Right lobe of liver (tissue), 6 donors: ENCODE measurements around the gene ATP10A. TPM values are rescaled to one million over a fixed set of nuclear protein-coding genes. Genes with fewer than 3 reads are reported as not detected.

Experiments
- ATAC-seq, 4 donors: fragments of 200-7000 bp; cut with Tn5 transposase; one replicate each; pipeline ENCODE4 v1.9.1; 2020; ENCODE audit warnings: mild to moderate bottlenecking in 4 of 4, moderate library complexity in 4 of 4
- DNase-seq, 3 donors: peaks; one replicate each; pipeline ENCODE4 v3.0.0-alpha.2; 2020
- H3K27ac ChIP-seq, 3 donors: fragments of 200-600 bp; one replicate each; pipeline ENCODE4 v1.8.0; 2022
- H3K27me3 ChIP-seq, 2 donors: fragments of 200-600 bp; one replicate each; pipeline ENCODE4 v1.8.0; 2022
- H3K36me3 ChIP-seq, 4 donors: fragments of 200-600 bp; sonication (generic) in 1 of 4; one replicate each; pipeline versions ENCODE4 v1.5.1 to v1.8.0; 2017 to 2022; ENCODE audit warnings: control low read depth in 1 of 4
- H3K4me1 ChIP-seq, 4 donors: fragments of 200-600 bp; sonication (generic) in 1 of 4; one replicate each; pipeline versions ENCODE4 v1.5.1 to v1.8.0; 2017 to 2022; ENCODE audit warnings: control low read depth in 1 of 4
- H3K4me3 ChIP-seq, 3 donors: fragments of 200-600 bp; one replicate each; pipeline ENCODE4 v1.8.0; 2022
- H3K9me3 ChIP-seq, 4 donors: fragments of 200-600 bp; sonication (generic) in 1 of 4; one replicate each; pipeline versions ENCODE4 v1.5.1 to v1.8.0; 2017 to 2022; ENCODE audit warnings: control low read depth in 1 of 4
- POLR2A ChIP-seq: fragments of 450-650 bp; IDR thresholded peaks from one replicate; pipeline ENCODE4 v1.6.1; 2017; ENCODE audit warnings: antibody characterized with exemption, mild to moderate bottlenecking
- WGBS: methylation state at CpG from one replicate; pipeline ENCODE4 v1.1.6; 2018; ENCODE audit warnings: low coverage, low lambda C conversion rate; ENCODE audit not compliant: insufficient coverage; ENCODE audit errors: missing lambda C conversion rate; 5-methylcytosine and 5-hydroxymethylcytosine counted together
- intact Hi-C, 2 donors: fragments of 100-400 bp; cut with DNase I; formaldehyde crosslinking; loops; one replicate each; pipeline versions ENCODE4 v1.11.2 to v1.14.1; 2022
- total RNA-seq, 6 experiments: library from RNA; depleted of rRNA in 2 of 6; stranded (reverse); fragments of >200 nt in 2 of 6; fragmentation: NEBNext Ultra II Directional in 3 of 6; extraction: Animal tissue kit (Norgen Biotek cat#: 25700) in 3 of 6; gene quantifications; one replicate each; pipeline versions ENCODE4 v1.1.0 to v1.2.4, GENCODE V29; 2016 to 2023
- TF ChIP-seq, protein P1 (sequence below), 4 donors: fragments of 200-600 bp in 3 of 4; fragments of 450-650 bp in 1 of 4; IDR thresholded peaks; one replicate each; pipeline versions ENCODE4 v1.5.1 to v1.8.0; 2016 to 2022; ENCODE audit warnings: antibody characterized with exemption in 4 of 4, mild to moderate bottlenecking in 2 of 4
- donor health status: DM: no; HTN: yes; CAD: no.
- donor health status: DM: no; HTN: no; CAD: no.
- donor health status: DM: no; HTN: no; CAD: no.
- donor health status: DM: no; HTN: yes; CAD: no.
- donor health status: DM: no; HTN: yes; CAD: no.

ATP10A gene
- total RNA-seq, 6 experiments from 2014 or later, result 0.15 to 1.00 (median 0.34) TPM

DNA sequence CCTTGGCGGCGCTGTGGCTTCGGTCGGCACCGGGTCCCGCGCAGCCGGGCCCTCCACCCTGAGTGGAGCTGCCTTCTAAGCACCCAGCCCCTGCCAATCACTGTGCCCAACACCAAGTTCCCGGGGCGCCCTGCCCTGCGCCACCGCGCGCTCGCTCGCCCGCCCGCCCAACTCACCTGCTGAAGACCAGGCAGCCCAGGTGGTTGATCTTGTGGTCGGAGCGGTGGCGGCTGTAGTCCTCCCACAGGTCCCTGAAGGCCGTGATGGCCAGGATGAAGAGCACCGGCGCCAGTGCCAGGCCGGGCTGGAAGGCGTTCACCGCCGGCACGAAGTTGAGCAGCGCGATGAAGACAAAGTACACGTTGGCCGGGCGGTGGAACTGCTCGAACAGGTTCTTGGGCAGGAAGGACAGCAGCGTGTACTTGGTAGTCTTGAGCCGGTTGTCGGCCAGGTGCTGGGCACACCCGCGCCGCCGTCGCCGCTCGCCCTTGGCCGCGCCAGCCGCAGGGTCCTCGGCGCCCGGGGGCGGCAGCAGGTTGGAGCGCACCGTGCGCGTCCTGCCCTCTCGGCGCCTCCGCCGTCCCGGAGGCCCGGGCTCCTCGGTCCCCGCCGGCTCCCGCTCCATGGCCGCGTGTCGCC is 536 bp downstream of the ATP10A start:
- 2% methylated on average over 8 of the region's 69 CpGs for WGBS
- intact Hi-C loops, result no loop called here
- ATAC-seq (no peak), DNase-seq (peak in 1 of 3 donors; percentile 37)
- TF ChIP-seq, protein P1, sequence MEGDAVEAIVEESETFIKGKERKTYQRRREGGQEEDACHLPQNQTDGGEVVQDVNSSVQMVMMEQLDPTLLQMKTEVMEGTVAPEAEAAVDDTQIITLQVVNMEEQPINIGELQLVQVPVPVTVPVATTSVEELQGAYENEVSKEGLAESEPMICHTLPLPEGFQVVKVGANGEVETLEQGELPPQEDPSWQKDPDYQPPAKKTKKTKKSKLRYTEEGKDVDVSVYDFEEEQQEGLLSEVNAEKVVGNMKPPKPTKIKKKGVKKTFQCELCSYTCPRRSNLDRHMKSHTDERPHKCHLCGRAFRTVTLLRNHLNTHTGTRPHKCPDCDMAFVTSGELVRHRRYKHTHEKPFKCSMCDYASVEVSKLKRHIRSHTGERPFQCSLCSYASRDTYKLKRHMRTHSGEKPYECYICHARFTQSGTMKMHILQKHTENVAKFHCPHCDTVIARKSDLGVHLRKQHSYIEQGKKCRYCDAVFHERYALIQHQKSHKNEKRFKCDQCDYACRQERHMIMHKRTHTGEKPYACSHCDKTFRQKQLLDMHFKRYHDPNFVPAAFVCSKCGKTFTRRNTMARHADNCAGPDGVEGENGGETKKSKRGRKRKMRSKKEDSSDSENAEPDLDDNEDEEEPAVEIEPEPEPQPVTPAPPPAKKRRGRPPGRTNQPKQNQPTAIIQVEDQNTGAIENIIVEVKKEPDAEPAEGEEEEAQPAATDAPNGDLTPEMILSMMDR (IDR thresholded peaks at IDR 0.05), result no peak
- TF ChIP-seq POLR2A, result no peak
- Histone ChIP-seq H3K4me3 (peak overlapping the region in 2 of 3 donors; percentile 21 to 49), H3K27me3 (no peaks in the 10 kb centered on the region), H3K4me1 (peaks cover 0 to 4% (median 0%) of the 10 kb centered on the region in 4 donors), H3K9me3 (no peaks in the 10 kb centered on the region), H3K27ac (no peak overlapping the region), H3K36me3 (no peaks in the 10 kb centered on the region)

DNA sequence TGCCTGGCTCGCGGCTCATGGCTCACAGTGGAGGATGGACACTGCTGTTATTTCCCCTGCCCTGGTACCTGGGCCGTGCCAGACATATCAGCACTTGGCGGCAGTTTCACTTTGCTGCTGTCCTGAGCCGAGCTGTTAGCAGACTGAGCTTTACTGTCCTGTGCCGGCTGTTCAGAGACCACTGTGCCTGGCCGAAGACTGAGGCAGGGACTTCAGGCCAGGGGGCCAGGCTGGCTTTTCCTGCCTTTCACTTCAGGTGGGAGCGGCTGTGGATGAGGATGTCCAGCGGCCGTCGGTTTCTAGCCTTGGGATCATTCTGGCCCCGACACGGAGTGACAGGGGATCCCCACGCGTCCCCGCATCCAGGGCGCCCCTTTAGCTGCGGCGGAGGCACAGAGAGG is 1.1 kb downstream of the ATP10A start:
- DNase-seq (peak in 1 of 3 donors; percentile 39), ATAC-seq (no peak)
- Histone ChIP-seq H3K9me3 (no peaks in the 10 kb centered on the region), H3K36me3 (no peaks in the 10 kb centered on the region), H3K4me3 (peak overlapping the region in 2 of 3 donors; percentile 21 to 49), H3K4me1 (peaks cover 0 to 4% (median 0%) of the 10 kb centered on the region in 4 donors), H3K27ac (no peak overlapping the region), H3K27me3 (no peaks in the 10 kb centered on the region)
- WGBS, result 30% methylated on average over 7 of the region's 19 CpGs
- intact Hi-C loops, result no loop called here
- no peak for TF ChIP-seq POLR2A
- TF ChIP-seq, protein P1 (IDR thresholded peaks at IDR 0.05), result no peak

DNA sequence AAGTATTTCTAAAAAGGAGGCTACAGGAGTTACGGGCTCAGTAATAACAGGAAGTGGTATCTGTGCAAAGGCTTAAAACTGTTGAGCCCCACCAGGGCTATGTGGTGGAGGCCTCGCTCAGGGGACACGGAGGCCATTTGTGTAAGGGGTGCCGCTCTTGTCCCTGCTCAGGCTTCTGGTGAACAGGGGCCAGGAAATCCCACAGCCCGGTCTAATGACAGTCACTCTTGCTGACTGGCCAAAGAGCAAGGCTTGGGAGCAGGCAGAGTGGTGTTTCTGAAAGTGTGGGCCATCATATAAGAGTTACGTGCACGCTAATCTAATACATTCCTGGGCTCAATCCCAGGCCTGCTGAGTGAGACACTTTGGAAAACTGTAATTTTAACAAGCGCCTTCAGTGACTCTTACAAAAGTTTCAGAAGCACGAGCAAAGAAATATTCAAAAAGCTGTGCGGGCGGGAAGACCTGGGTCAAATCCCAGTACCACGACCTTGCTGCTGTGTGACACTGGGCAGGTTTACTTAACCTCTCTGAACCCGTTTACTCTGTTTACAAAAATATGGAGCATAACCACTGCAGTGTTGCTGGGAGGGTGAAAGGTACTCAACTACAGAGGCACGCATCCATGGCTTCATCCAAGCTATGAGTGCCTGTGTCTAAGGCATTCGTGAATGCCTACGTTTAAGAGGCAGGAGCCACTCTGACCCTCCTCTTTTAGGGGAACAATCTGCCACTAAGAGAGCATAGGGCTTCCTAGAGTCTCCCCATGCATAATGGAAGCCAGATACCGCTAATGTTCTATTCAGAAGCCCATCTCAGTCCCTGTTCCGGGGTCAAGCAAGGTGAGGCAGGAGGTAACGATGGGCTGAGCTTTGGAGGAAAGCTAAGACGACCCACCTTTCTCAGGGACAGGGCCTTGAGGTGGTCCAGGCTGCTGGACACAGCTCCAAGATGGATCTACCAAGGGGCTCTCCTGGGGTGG is 2.0 kb downstream of the ATP10A start:
- TF ChIP-seq, protein P1 (IDR thresholded peaks at IDR 0.05), result no peak
- TF ChIP-seq POLR2A, result no peak
- ATAC-seq (no peak), DNase-seq (peak in 1 of 3 donors; percentile 30)
- no peak overlapping the region for H3K27ac ChIP-seq
- no peaks in the 10 kb centered on the region for H3K9me3 ChIP-seq
- H3K27me3 ChIP-seq, result no peaks in the 10 kb centered on the region
- H3K36me3 ChIP-seq, result no peaks in the 10 kb centered on the region
- peak overlapping the region in 1 of 3 donors; percentile 21 for H3K4me3 ChIP-seq
- peaks cover 0 to 4% (median 0%) of the 10 kb centered on the region in 4 donors for H3K4me1 ChIP-seq
- intact Hi-C loops, result no loop called here
- 40% methylated on average over 16 of the region's 20 CpGs for WGBS

DNA sequence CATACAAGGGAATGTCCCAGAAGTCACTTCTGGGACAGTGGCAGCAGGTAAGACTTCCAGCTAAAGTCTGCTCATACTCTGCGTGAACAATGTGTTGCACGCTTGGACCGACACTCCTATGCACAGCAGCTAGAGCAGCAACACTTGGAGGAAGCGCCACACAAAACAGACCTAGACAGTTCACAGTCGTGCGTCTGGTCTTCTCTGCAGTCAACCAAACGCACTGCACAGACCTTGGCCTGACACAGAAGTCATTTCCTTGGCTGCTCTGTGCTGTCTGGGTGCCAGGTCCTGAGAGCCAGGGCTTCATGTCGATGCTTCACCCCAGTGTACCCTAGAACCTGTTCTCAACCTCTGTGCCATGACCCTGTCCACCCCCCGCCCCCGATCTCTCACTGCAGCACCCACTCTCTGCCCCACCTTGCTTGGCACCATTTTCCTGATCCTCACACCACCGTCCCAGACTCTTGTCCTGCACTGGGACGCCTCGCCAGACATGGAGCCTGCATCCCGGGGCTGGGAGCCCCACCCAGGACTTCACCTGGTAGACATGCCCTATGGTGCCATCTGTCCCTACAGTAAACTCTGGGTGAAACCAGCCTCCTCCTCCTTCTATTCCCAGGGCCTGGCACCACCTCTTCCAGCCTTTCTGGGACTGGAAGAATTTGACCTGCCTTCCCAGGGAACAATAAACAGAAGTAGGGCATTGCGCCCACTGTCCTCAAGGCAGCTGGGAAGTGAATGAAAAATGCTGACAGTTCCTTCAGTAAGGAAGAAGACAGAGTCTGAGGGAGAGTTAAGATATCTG is 3.1 kb downstream of the ATP10A start:
- DNase-seq (peak in 1 of 3 donors; percentile 39), ATAC-seq (peak in 2 of 4 donors; percentile 19 to 40)
- 31% methylated on average over 6 of the region's 15 CpGs for WGBS
- TF ChIP-seq POLR2A, result no peak
- TF ChIP-seq, protein P1 (IDR thresholded peaks at IDR 0.05), result no peak
- H3K4me1 ChIP-seq, result peaks cover 0 to 4% (median 0%) of the 10 kb centered on the region in 4 donors
- no peak overlapping the region for H3K27ac ChIP-seq
- no peak overlapping the region for H3K4me3 ChIP-seq
- intact Hi-C loops, result no loop called here
- H3K36me3 ChIP-seq, result no peaks in the 10 kb centered on the region
- H3K27me3 ChIP-seq, result no peaks in the 10 kb centered on the region
- no peaks in the 10 kb centered on the region for H3K9me3 ChIP-seq
